ENCODE measurements around the gene ICE2. TPM values are rescaled to one million over a fixed set of nuclear protein-coding genes. Genes with fewer than 3 reads are reported as not detected.

The ICE2 gene
- total and polyA plus RNA-seq, 4 donors, result 10.0 to 67.5 (median 23.6) TPM

DNA sequence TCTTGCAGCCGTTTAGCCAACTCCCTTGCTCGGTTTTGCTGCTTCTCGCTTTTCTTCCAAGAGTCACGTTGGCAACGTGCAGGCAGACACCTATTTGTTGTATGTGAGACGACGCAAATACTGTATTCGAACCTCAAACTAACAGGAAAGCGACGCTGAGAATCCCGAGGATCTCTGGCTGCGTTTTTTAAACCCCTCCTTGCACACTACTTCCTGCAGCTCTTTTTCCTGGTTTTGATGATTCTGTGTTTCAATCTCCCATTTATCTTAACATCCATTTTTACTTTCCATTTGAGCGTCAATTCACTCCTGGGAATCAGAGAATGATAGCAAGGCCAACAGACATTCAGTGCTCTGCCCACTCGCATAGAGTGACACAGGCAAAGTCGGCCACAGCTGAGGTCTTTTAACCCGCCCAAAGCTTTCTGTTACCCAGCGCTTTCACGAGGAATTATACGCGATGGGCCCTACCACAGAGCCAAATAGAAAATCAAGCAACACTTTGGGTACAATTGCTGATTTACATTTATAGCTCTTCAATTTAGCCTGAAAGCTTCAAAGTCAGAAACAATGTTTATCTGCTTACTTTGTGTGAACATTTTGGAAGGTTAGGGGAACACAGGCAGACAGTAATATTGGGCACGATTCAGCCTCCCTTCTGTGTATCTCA, 79.6 kb downstream of the ICE2 start:
- no peaks in the 10 kb centered on the region for H3K27me3 ChIP-seq (ENCODE audit: control insufficient read depth in 3 of 3, insufficient read depth in 3 of 3, low read length in 2 of 3)
- no peak for ATAC-seq (ENCODE audit: insufficient read depth, low FRiP score)
- TF ChIP-seq, protein P1, sequence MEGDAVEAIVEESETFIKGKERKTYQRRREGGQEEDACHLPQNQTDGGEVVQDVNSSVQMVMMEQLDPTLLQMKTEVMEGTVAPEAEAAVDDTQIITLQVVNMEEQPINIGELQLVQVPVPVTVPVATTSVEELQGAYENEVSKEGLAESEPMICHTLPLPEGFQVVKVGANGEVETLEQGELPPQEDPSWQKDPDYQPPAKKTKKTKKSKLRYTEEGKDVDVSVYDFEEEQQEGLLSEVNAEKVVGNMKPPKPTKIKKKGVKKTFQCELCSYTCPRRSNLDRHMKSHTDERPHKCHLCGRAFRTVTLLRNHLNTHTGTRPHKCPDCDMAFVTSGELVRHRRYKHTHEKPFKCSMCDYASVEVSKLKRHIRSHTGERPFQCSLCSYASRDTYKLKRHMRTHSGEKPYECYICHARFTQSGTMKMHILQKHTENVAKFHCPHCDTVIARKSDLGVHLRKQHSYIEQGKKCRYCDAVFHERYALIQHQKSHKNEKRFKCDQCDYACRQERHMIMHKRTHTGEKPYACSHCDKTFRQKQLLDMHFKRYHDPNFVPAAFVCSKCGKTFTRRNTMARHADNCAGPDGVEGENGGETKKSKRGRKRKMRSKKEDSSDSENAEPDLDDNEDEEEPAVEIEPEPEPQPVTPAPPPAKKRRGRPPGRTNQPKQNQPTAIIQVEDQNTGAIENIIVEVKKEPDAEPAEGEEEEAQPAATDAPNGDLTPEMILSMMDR (IDR thresholded peaks at IDR 0.05; ENCODE audit: control extremely low read depth, extremely low read depth), result no peak
- WGBS, 2 donors, result 51 to 58% methylated on average over 21 of the region's 21 CpGs
- no peaks in the 10 kb centered on the region for H3K9me3 ChIP-seq (ENCODE audit: control insufficient read depth in 4 of 4, insufficient read depth in 3 of 4, low read length in 3 of 4)
- H3K4me3 ChIP-seq, result no peak overlapping the region
- H3K9ac ChIP-seq (ENCODE audit: insufficient read depth in 1 of 2, low read length in 2 of 2), result peak overlapping the region in 1 of 2 donors; percentile 67
- peaks cover 7 to 40% (median 20%) of the 10 kb centered on the region in 5 donors for H3K4me1 ChIP-seq (ENCODE audit: control insufficient read depth in 5 of 5, insufficient read depth in 5 of 5, low read length in 5 of 5)
- no peak for DNase-seq
- peak overlapping the region in 1 of 2 donors; percentile 61 for H3K27ac ChIP-seq (ENCODE audit: low read depth in 1 of 2, low read length in 1 of 2)
- H3K36me3 ChIP-seq (ENCODE audit: control insufficient read depth in 4 of 4, insufficient read depth in 4 of 4, low read length in 4 of 4), result peaks cover 0 to 9% (median 5%) of the 10 kb centered on the region in 4 donors

DNA sequence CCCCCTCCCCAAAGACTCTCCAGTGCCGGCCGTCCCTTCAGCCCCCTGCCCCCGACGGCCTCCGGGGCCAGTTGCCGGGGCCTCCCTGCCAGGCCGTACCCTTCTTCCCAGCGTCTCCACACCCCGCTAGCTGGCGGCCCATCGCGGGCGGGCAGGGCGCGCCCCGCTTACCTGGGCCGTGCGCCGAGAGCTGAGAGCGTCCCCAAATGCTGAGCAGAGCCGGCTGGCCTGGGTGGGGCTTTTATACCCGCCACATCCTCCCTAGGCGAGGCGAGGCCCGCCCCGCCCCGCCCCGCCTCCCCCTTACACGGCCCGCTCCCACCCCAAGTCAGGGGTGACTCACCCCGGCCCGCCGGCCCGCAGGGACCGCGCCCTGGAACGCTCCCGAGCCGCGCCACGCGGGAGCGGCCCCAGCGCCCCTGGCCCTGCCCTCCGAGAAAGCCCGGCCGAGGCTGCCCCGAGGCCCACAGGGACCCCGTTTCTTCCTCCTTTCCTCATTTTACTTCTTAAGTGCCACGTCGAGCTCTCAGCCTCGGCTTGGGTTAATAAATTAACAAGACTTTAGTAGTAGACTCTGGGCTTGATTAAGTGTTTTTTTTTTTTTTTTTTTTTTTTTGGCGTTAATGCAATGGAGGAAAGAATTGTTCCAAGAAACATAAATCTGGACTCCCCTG, 81.0 kb downstream of the ICE2 start, which contains the start of gene ANXA2:
Gene ANXA2, minus strand, starts transcription at position 215 of the 674 bp plus-strand sequence. CDS start 11,911 bp downstream, outside the sequence.
- Histone ChIP-seq H3K36me3 (ENCODE audit: control insufficient read depth in 4 of 4, insufficient read depth in 4 of 4, low read length in 4 of 4) (peaks cover 0 to 14% (median 6%) of the 10 kb centered on the region in 4 donors), H3K9ac (ENCODE audit: insufficient read depth in 1 of 2, low read length in 2 of 2) (peak within 1 kb of the TSS; percentile 82 to 84), H3K4me1 (ENCODE audit: control insufficient read depth in 5 of 5, insufficient read depth in 5 of 5, low read length in 5 of 5) (peaks cover 16 to 54% (median 35%) of the 10 kb centered on the region in 5 donors), H3K27ac (ENCODE audit: low read depth in 1 of 2, low read length in 1 of 2) (peak within 1 kb of the TSS; percentile 96 to 100), H3K9me3 (ENCODE audit: control insufficient read depth in 4 of 4, insufficient read depth in 3 of 4, low read length in 3 of 4) (no peaks in the 10 kb centered on the region), H3K4me3 (peak within 1 kb of the TSS; percentile 85), H3K27me3 (ENCODE audit: control insufficient read depth in 3 of 3, insufficient read depth in 3 of 3, low read length in 2 of 3) (no peaks in the 10 kb centered on the region)
- ATAC-seq (ENCODE audit: insufficient read depth, low FRiP score) (peak; percentile 88), DNase-seq (peak; percentile 81 to 86 (median 83))
- TF ChIP-seq, protein P1 (IDR thresholded peaks at IDR 0.05; ENCODE audit: control extremely low read depth, extremely low read depth), result no peak
- 0 to 1% methylated on average over 35 to 53 of the region's 53 CpGs for WGBS, 2 donors

GRCh38 chr15:60396958-60397771, 81.8 kb downstream of the ICE2 start:
- DNase-seq (peak; percentile 68 to 81 (median 71)), ATAC-seq (ENCODE audit: insufficient read depth, low FRiP score) (peak; percentile 36)
- TF ChIP-seq, protein P1 (IDR thresholded peaks at IDR 0.05; ENCODE audit: control extremely low read depth, extremely low read depth), result no peak
- Histone ChIP-seq H3K36me3 (ENCODE audit: control insufficient read depth in 4 of 4, insufficient read depth in 4 of 4, low read length in 4 of 4) (peaks cover 0 to 14% (median 6%) of the 10 kb centered on the region in 4 donors), H3K9me3 (ENCODE audit: control insufficient read depth in 4 of 4, insufficient read depth in 3 of 4, low read length in 3 of 4) (no peaks in the 10 kb centered on the region), H3K4me3 (peak overlapping the region; percentile 85), H3K9ac (ENCODE audit: insufficient read depth in 1 of 2, low read length in 2 of 2) (peak overlapping the region; percentile 82 to 84), H3K27ac (ENCODE audit: low read depth in 1 of 2, low read length in 1 of 2) (peak overlapping the region; percentile 96 to 100), H3K4me1 (ENCODE audit: control insufficient read depth in 5 of 5, insufficient read depth in 5 of 5, low read length in 5 of 5) (peaks cover 18 to 62% (median 40%) of the 10 kb centered on the region in 5 donors), H3K27me3 (ENCODE audit: control insufficient read depth in 3 of 3, insufficient read depth in 3 of 3, low read length in 2 of 3) (no peaks in the 10 kb centered on the region)
- WGBS, 2 donors, result 2 to 5% methylated on average over 34 to 37 of the region's 37 CpGs

All from lung (tissue), 12 donors.